ENCODE measurements around the gene PDCD5. TPM values are rescaled to one million over a fixed set of nuclear protein-coding genes. Genes with fewer than 3 reads are reported as not detected.
"Not testable (repeated sequence)": the region's sequence is repeated elsewhere in the genome, so short reads cannot be mapped to it uniquely, and the experiment has no call there.

PDCD5 gene
- polyA plus RNA-seq, 2 of the 4 experiments (the other 2 are of a cell fraction) = 445 to 549 TPM

- no peak for FAIRE-seq
- Histone ChIP-seq H3K9me3 (no peaks in the 10 kb centered on the region), H3K27ac (no peak overlapping the region), H3K4me1 (peaks cover 4% of the 10 kb centered on the region; the same call in 2 of the 3 replicates), H3K4me3 (no peak overlapping the region), H3K4me2 (no peak overlapping the region)
- WGBS (ENCODE audit: missing lambda C conversion rate) = 67% methylated on average over 9 of the region's 9 CpGs
- no peak for TF ChIP-seq MAFK (IDR thresholded peaks at IDR 0.05; ENCODE audit: partially characterized antibody)
- TF ChIP-seq HOXB5 (CRISPR knock-in tag; IDR thresholded peaks at IDR 0.05) = no peak
- TF ChIP-seq GATA3 (IDR thresholded peaks at IDR 0.05; ENCODE audit: borderline replicate concordance) = no peak
- no peak for TF ChIP-seq HOXB13 (CRISPR knock-in tag; IDR thresholded peaks at IDR 0.05; ENCODE audit: low read depth)
- TF ChIP-seq PBX3 (IDR thresholded peaks at IDR 0.05) = no peak
- TF ChIP-seq KDM1A (IDR thresholded peaks at IDR 0.05; ENCODE audit: low read depth) = no peak
- no peak for TF ChIP-seq NFE2L2 (conservative IDR thresholded peaks at IDR 0.05; ENCODE audit: low read length)
- TF ChIP-seq ATOH8 (CRISPR knock-in tag; IDR thresholded peaks at IDR 0.05; ENCODE audit: low read depth) = no peak
- TF ChIP-seq EHMT2 (IDR thresholded peaks at IDR 0.05; ENCODE audit: low read depth) = no peak
- TF ChIP-seq SMC3 (IDR thresholded peaks at IDR 0.05) = no peak
- no peak for TF ChIP-seq FOSL2 (IDR thresholded peaks at IDR 0.05)
- no peak for TF ChIP-seq FOSL2 (CRISPR knock-in tag; IDR thresholded peaks at IDR 0.05)
- no peak for TF ChIP-seq RAD21 (conservative IDR thresholded peaks at IDR 0.05 in 1 of 2, IDR thresholded peaks at IDR 0.05 in 1 of 2)
- TF ChIP-seq FOXS1 (CRISPR knock-in tag; IDR thresholded peaks at IDR 0.05) = no peak
- TF ChIP-seq BHLHE40 (IDR thresholded peaks at IDR 0.05; ENCODE audit: low read depth, low read length) = no peak
- no peak for DNase-seq (ENCODE audit: low read depth in 1 of 2, low spot score in 1 of 2)
- ChIA-PET POLR2A (no interaction called here), CTCF (interaction anchor here (0.7 to 3.3 kb wide), 8 partner anchors 92 to 1901 kb away, joined by 3 to 15 read pairs (median 4); no protein-coding TSS in a partner anchor)
- no peak for ATAC-seq
Measured at GRCh38 chr19:32567486-32567885, 13.5 kb upstream of the PDCD5 start.

- CTCF ChIA-PET = interaction anchor here (0.5 to 9.3 kb wide), 94 partner anchors 11 to 1903 kb away, joined by 3 to 182 read pairs (median 4); partner anchors contain the start of genes DPY19L3, PDCD5 and ZNF507
- H3K4me1 ChIP-seq = peaks cover 4% of the 10 kb centered on the region; the same call in 2 of the 3 replicates
- POLR2A ChIA-PET = interaction anchor here (0.8 to 1.5 kb wide), 3 partner anchors 11 to 233 kb away, joined by 4 to 7 read pairs (median 4); partner anchors contain the start of genes DPY19L3 and PDCD5
- peak; percentile 98 for ATAC-seq
- FAIRE-seq = peak; percentile 97
- H3K27ac ChIP-seq = no peak overlapping the region
- peak overlapping the region; percentile 54 for H3K4me2 ChIP-seq
- 29% methylated on average over 15 of the region's 15 CpGs for WGBS (ENCODE audit: missing lambda C conversion rate)
- no peak overlapping the region for H3K4me3 ChIP-seq
- TF ChIP-seq EP300 (IDR thresholded peaks at IDR 0.05) (no peak), CHD2 (IDR thresholded peaks at IDR 0.05; ENCODE audit: low read length, partially characterized antibody) (no peak), RAD21 (conservative IDR thresholded peaks at IDR 0.05 in 1 of 2, IDR thresholded peaks at IDR 0.05 in 1 of 2) (peak; percentile 99 to 100), SMC3 (IDR thresholded peaks at IDR 0.05) (peak; percentile 97), CTCF (IDR thresholded peaks at IDR 0.05) (peak; percentile 99), TP53 (CRISPR knock-in tag; IDR thresholded peaks at IDR 0.05) (no peak)
- DNase-seq (ENCODE audit: low read depth in 1 of 2, low spot score in 1 of 2) = peak; percentile 70 to 85
- H3K9me3 ChIP-seq = no peaks in the 10 kb centered on the region
Measured at GRCh38 chr19:32570081-32570785, 10.8 kb upstream of the PDCD5 start.

GRCh38 chr19:32571471-32572075, 9.4 kb upstream of the PDCD5 start:
- POLR2A ChIA-PET; H3K9me3 ChIP-seq; H3K4me1 ChIP-seq; DNase-seq (ENCODE audit: low read depth in 1 of 2, low spot score in 1 of 2); H3K4me3 ChIP-seq; ATAC-seq; H3K4me2 ChIP-seq; H3K27ac ChIP-seq; FAIRE-seq: not testable (repeated sequence)
- WGBS (ENCODE audit: missing lambda C conversion rate) = 66% methylated on average over 12 of the region's 36 CpGs
- CTCF ChIA-PET = interaction anchor here (0.9 to 9.3 kb wide), 22 partner anchors 9 to 1905 kb away, joined by 3 to 182 read pairs (median 10); partner anchors contain the start of gene PDCD5

GRCh38 chr19:32572700-32573491, 8.1 kb upstream of the PDCD5 start:
- CTCF ChIA-PET = interaction anchor here (0.6 to 9.3 kb wide), 18 partner anchors 15 to 1906 kb away, joined by 3 to 182 read pairs (median 4); no protein-coding TSS in a partner anchor
- POLR2A ChIA-PET; ATAC-seq; H3K27ac ChIP-seq; DNase-seq (ENCODE audit: low read depth in 1 of 2, low spot score in 1 of 2); H3K9me3 ChIP-seq; FAIRE-seq; H3K4me1 ChIP-seq; H3K4me3 ChIP-seq; H3K4me2 ChIP-seq: not testable (repeated sequence)
- 73% methylated on average over 21 of the region's 21 CpGs for WGBS (ENCODE audit: missing lambda C conversion rate)
